OCI-LY7 (cell line): ENCODE measurements around the gene TMEM185B. TPM values are rescaled to one million over a fixed set of nuclear protein-coding genes. Genes with fewer than 3 reads are reported as not detected.

ENCODE experiments used
- BruUV-seq: library from RNA; stranded (reverse); fragments of 400-500 nt; replicated peaks from 2 replicates; lab custom pipeline; 2021; lab: Mats Ljungman, UMichigan
- CTCF ChIA-PET: fragments of 300-600 bp; sonication (Branson Sonifier 250); formaldehyde crosslinking; loops from one replicate; lab custom pipeline; 2022; ENCODE audit warnings: antibody characterized with exemption; ENCODE audit not compliant: unreplicated experiment; lab: Charles Lee
- POLR2A ChIA-PET: fragments of 300-600 bp; sonication (Branson Sonifier 250); formaldehyde crosslinking; loops from one replicate; lab custom pipeline; 2022; ENCODE audit warnings: antibody characterized with exemption; lab: Charles Lee
- DNase-seq: peaks from one replicate; pipeline ENCODE4 v3.0.0-alpha.2; 2015; ENCODE audit warnings: low spot score
- H2AFZ ChIP-seq: fragments of 200-600 bp; sonication (generic), shearing (Covaris generic); 2 replicates; pipeline ENCODE4 v1.6.1; 2014; ENCODE audit warnings: mild to moderate bottlenecking, antibody characterized with exemption, low read length, moderate library complexity
- H3K27ac ChIP-seq: fragments of 200-600 bp; sonication (generic); 2 replicates; pipeline ENCODE4 v1.5.1; 2014; ENCODE audit warnings: mixed run types, low read depth, mild to moderate bottlenecking, moderate library complexity, low read length, inconsistent platforms; ENCODE audit not compliant: poor library complexity, severe bottlenecking
- H3K36me3 ChIP-seq: fragments of 200-600 bp; sonication (generic); 2 replicates; pipeline ENCODE4 v1.6.1; 2014; ENCODE audit warnings: mild to moderate bottlenecking, antibody characterized with exemption, low read length, moderate library complexity, mixed read lengths; ENCODE audit not compliant: insufficient read depth
- H3K4me1 ChIP-seq: fragments of 200-600 bp; sonication (generic); 2 replicates; pipeline ENCODE4 v1.5.1; 2014; ENCODE audit warnings: mild to moderate bottlenecking, low read length; ENCODE audit not compliant: insufficient read depth, poor library complexity, severe bottlenecking
- H3K4me2 ChIP-seq: fragments of 200-600 bp; sonication (generic); 2 replicates; pipeline ENCODE4 v1.6.1; 2014; ENCODE audit warnings: mild to moderate bottlenecking, low read length
- H3K4me3 ChIP-seq: fragments of 200-600 bp; sonication (generic); 2 replicates; pipeline ENCODE4 v1.5.1; 2014; ENCODE audit warnings: mild to moderate bottlenecking, low read depth, low read length; ENCODE audit not compliant: poor library complexity, severe bottlenecking
- H3K79me2 ChIP-seq: fragments of 200-600 bp; sonication (generic); 2 replicates; pipeline ENCODE4 v1.6.1; 2016; ENCODE audit warnings: low read depth, mild to moderate bottlenecking, low read length, moderate library complexity, mixed read lengths; ENCODE audit not compliant: insufficient read depth
- H3K9me2 ChIP-seq: fragments of 200-600 bp; sonication (generic); 2 replicates; pipeline ENCODE4 v1.6.1; 2016; ENCODE audit warnings: mild to moderate bottlenecking, low read length, mixed read lengths; ENCODE audit not compliant: insufficient read depth
- H3K9me3 ChIP-seq: fragments of 200-600 bp; sonication (generic); 2 replicates; pipeline ENCODE4 v1.6.1; 2014; ENCODE audit warnings: mild to moderate bottlenecking, mixed run types, low read length, mixed read lengths
- H4K20me1 ChIP-seq: fragments of 200-600 bp; sonication (generic); 2 replicates; pipeline ENCODE4 v1.6.1; 2014; ENCODE audit warnings: mild to moderate bottlenecking, antibody characterized with exemption, low read length, moderate library complexity, mixed read lengths; ENCODE audit not compliant: insufficient read depth
- CTCF ChIP-seq: fragments of 200-600 bp; sonication (generic); conservative IDR thresholded peaks from 2 replicates; pipeline ENCODE4 v1.5.1; 2014; ENCODE audit warnings: mild to moderate bottlenecking, antibody characterized with exemption, low read length, moderate library complexity, mixed read lengths
- EZH2phosphoT487 ChIP-seq: fragments of 200-600 bp; sonication (generic); IDR thresholded peaks from 2 replicates; pipeline ENCODE4 v1.6.1; 2018; ENCODE audit warnings: low read depth, borderline replicate concordance, mild to moderate bottlenecking, mixed run types, antibody characterized with exemption, low read length, moderate library complexity, mixed read lengths
- intact Hi-C: fragments of 100-400 bp; cut with micrococcal nuclease; formaldehyde crosslinking; loops from one replicate; pipeline ENCODE4 v1.10.0; 2022; ENCODE audit not compliant: unreplicated experiment
- total RNA-seq, 2 experiments: library from RNA; depleted of rRNA in 1 of 2; stranded (reverse); fragments of >200 nt in 1 of 2; shearing (Covaris generic) in 1 of 2; gene quantifications; 2 replicates each; pipeline ENCODE4 v1.2.3, GENCODE V29; 2014 to 2022

TMEM185B gene
- total RNA-seq, 2 experiments from 2014 or later: 24.4 to 30.2 TPM

- BruUV-seq: no TSS peak
These were observed 7.6 kb upstream of the TMEM185B start for GRCh38 chr2:120230515-120231471.

GRCh38 chr2:120229341-120229740 lies 6.1 kb upstream of the TMEM185B start:
- no peak for DNase-seq
- Histone ChIP-seq H3K9me2 (no peaks in the 10 kb centered on the region), H3K4me3 (no peak overlapping the region), H3K4me1 (peaks cover 57% of the 10 kb centered on the region), H3K27ac (no peak overlapping the region), H4K20me1 (no peaks in the 10 kb centered on the region), H3K4me2 (peak overlapping the region; percentile 85), H2AFZ (peak overlapping the region; percentile 42; the same call in 1 of the 2 replicates), H3K9me3 (no peaks in the 10 kb centered on the region), H3K36me3 (no peaks in the 10 kb centered on the region), H3K79me2 (no peaks in the 10 kb centered on the region)
- intact Hi-C loops: no loop called here
- no TSS peak for BruUV-seq
- ChIA-PET POLR2A (interaction anchor here (0.6 to 1.2 kb wide), 5 partner anchors 63 to 1585 kb away, joined by 3 read pairs; no protein-coding TSS in a partner anchor), CTCF (no interaction called here)
- no peak for TF ChIP-seq EZH2phosphoT487
- TF ChIP-seq CTCF: no peak

More at GRCh38 chr2:120230515-120231471, 7.6 kb upstream of the TMEM185B start:
- POLR2A ChIA-PET: interaction anchor here (0.6 to 2.5 kb wide), 9 partner anchors 8 to 183 kb away, joined by 3 to 8 read pairs (median 3); partner anchors contain the start of genes RALB and TMEM185B
- Histone ChIP-seq H3K9me2 (no peaks in the 10 kb centered on the region), H4K20me1 (no peaks in the 10 kb centered on the region), H3K4me1 (peaks cover 53% of the 10 kb centered on the region), H2AFZ (peak overlapping the region; percentile 53; the same call in 1 of the 2 replicates), H3K27ac (no peak overlapping the region), H3K9me3 (no peaks in the 10 kb centered on the region), H3K79me2 (no peaks in the 10 kb centered on the region), H3K36me3 (no peaks in the 10 kb centered on the region), H3K4me2 (peak overlapping the region; percentile 85), H3K4me3 (peak overlapping the region; percentile 64)
- intact Hi-C loops: loop anchor here (1.0 kb wide), 1 partner anchor 80 kb away; no protein-coding TSS in a partner anchor
- TF ChIP-seq EZH2phosphoT487 (no peak), CTCF (no peak)
- CTCF ChIA-PET: no interaction called here
- peak; percentile 24 for DNase-seq
